Measurements from ENCODE around the gene RGP1. TPM values are rescaled to one million over a fixed set of nuclear protein-coding genes. Genes with fewer than 3 reads are reported as not detected.

The RGP1 gene
- total and polyA plus RNA-seq, 9 of the 15 experiments (the other 6 are each of a cell fraction or from before 2014, with no cell fraction given): 0.42 to 13.8 (median 6.7) TPM

DNA sequence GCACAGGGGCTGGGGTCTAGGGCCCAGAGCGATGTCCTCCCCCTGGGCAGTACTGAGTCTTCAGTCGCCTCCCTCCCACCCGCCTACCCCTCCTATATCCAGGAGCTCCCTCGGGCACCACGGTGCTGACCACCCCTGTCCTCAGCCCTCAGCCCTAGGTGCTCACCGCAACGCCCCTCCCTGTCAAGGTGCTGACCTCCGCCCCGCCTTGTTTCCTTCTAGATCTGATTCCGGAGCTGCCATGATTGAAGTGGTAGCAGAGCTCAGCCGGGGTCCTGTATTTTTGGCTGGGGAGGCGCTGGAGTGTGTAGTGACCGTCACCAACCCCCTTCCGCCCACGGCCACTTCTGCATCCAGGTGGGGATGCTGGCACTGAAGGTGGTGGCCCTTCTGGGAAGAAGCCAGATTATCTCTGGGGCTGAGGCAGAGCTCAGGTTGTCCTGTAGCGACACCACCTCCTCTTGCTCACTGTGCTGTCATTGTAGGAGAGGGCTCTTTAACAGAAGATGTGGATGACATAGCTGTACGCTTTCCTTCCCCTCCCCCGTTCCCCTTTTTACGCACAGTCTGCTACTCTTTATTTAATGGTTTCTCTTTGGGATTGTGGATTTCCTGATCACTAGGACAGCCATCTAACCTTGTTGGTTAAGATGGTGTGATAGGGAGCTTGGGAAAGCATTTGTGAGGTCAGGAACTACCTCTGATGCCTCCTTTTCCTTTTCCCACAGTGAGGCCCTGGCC lies 598 bp downstream of the RGP1 start (continued):
- TF ChIP-seq ZC3H4 (CRISPR knock-in tag; IDR thresholded peaks at IDR 0.05; ENCODE audit: borderline replicate concordance) (no peak), WHSC1 (IDR thresholded peaks at IDR 0.05; ENCODE audit: low read length) (no peak), PURB (CRISPR knock-in tag; IDR thresholded peaks at IDR 0.05; ENCODE audit: low read depth) (no peak), SREBF1 (IDR thresholded peaks at IDR 0.05; ENCODE audit: borderline replicate concordance, low read depth, low read length) (no peak), ZNF282 (CRISPR knock-in tag; IDR thresholded peaks at IDR 0.05) (no peak), MAX (CRISPR knock-in tag; IDR thresholded peaks at IDR 0.05) (no peak), ZNF609 (CRISPR knock-in tag; IDR thresholded peaks at IDR 0.05; ENCODE audit: borderline replicate concordance) (no peak), MAFK (IDR thresholded peaks at IDR 0.05; ENCODE audit: low read length) (no peak), KLF1 (tag; IDR thresholded peaks at IDR 0.05) (no peak), ZNF444 (CRISPR knock-in tag; IDR thresholded peaks at IDR 0.05) (no peak), RBFOX2 (IDR thresholded peaks at IDR 0.05; ENCODE audit: low read depth, low read length) (no peak), TARDBP (IDR thresholded peaks at IDR 0.05) (no peak), TCFL5 (CRISPR knock-in tag; conservative IDR thresholded peaks at IDR 0.05) (no peak), NR2C1 (IDR thresholded peaks at IDR 0.05) (no peak; the same call in 1 of the 2 replicates), NR2C1 (tag; IDR thresholded peaks at IDR 0.05) (peak; percentile 59), POLR2B (IDR thresholded peaks at IDR 0.05; ENCODE audit: low read depth, partially characterized antibody) (no peak), SMARCB1 (IDR thresholded peaks at IDR 0.05; ENCODE audit: insufficient read length, low read depth) (no peak), PCBP2 (IDR thresholded peaks at IDR 0.05; ENCODE audit: low read depth, low read length, poor library complexity, severe bottlenecking) (no peak)
- TF ChIP-seq, protein P1, sequence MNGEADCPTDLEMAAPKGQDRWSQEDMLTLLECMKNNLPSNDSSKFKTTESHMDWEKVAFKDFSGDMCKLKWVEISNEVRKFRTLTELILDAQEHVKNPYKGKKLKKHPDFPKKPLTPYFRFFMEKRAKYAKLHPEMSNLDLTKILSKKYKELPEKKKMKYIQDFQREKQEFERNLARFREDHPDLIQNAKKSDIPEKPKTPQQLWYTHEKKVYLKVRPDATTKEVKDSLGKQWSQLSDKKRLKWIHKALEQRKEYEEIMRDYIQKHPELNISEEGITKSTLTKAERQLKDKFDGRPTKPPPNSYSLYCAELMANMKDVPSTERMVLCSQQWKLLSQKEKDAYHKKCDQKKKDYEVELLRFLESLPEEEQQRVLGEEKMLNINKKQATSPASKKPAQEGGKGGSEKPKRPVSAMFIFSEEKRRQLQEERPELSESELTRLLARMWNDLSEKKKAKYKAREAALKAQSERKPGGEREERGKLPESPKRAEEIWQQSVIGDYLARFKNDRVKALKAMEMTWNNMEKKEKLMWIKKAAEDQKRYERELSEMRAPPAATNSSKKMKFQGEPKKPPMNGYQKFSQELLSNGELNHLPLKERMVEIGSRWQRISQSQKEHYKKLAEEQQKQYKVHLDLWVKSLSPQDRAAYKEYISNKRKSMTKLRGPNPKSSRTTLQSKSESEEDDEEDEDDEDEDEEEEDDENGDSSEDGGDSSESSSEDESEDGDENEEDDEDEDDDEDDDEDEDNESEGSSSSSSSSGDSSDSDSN (IDR thresholded peaks at IDR 0.05; ENCODE audit: borderline replicate concordance in 1 of 2, low read depth in 2 of 2, low read length in 2 of 2): no peak
- TF ChIP-seq, protein P2, sequence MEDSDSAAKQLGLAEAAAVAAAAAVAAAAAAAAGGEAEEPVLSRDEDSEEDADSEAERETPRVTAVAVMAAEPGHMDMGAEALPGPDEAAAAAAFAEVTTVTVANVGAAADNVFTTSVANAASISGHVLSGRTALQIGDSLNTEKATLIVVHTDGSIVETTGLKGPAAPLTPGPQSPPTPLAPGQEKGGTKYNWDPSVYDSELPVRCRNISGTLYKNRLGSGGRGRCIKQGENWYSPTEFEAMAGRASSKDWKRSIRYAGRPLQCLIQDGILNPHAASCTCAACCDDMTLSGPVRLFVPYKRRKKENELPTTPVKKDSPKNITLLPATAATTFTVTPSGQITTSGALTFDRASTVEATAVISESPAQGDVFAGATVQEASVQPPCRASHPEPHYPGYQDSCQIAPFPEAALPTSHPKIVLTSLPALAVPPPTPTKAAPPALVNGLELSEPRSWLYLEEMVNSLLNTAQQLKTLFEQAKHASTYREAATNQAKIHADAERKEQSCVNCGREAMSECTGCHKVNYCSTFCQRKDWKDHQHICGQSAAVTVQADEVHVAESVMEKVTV (CRISPR knock-in tag; IDR thresholded peaks at IDR 0.05): no peak
